Measurements from ENCODE around the gene ANKRD35.
"Not testable (repeated sequence)": the region's sequence is repeated elsewhere in the genome, so short reads cannot be mapped to it uniquely, and the experiment has no call there.

The ANKRD35 gene, protein sequence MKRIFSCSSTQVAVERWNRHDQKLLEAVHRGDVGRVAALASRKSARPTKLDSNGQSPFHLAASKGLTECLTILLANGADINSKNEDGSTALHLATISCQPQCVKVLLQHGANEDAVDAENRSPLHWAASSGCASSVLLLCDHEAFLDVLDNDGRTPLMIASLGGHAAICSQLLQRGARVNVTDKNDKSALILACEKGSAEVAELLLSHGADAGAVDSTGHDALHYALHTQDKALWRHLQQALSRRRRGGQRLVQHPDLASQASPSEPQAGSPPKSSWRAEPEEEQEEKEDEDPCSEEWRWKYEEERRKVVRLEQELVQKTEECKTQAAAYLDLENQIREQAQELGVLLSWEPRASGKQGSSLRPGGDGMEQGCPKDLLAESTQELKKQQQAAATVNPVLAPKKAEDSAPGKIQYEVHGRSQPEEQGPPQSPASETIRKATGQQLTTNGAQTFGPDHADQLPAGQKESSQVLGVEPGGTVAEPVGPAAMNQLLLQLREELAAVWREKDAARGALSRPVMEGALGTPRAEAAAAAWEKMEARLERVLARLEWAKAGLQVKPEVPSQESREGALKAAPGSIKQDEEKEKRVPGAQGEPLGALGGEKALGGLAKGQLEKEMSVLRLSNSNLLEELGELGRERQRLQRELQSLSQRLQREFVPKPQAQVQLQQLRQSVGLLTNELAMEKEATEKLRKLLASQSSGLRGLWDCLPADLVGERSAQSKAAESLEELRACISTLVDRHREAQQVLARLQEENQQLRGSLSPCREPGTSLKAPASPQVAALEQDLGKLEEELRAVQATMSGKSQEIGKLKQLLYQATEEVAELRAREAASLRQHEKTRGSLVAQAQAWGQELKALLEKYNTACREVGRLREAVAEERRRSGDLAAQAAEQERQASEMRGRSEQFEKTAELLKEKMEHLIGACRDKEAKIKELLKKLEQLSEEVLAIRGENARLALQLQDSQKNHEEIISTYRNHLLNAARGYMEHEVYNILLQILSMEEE

DNA sequence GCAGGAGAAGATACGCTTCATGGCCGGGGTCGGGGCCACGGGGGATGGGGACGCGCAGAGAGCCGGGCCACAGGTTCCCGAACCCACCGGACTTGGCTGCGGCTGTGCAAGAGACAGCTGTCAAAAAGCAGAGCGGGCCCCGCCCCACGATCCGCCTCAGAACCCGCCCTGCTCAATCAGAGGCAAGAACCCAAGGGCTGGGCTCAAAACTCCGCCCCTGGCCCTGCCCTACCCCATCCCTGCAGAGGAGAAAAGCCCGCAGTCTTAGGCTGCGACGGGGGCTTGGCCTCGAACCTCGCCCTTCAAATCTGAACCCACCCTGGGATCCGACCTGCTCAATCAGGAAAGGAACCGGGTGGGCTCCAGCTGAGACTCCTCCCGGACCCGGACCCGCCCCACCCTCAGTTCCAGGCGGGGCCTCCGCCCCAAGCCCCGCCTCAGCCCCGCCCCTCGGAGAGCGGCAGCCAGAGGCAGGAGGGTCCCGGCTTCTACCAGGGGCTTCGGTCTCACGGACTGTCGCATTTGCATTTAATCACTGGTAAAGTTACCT lies at the start of gene ANKRD35:
Gene ANKRD35 (minus strand): TSS at position 129 of the 550 bp plus-strand sequence. CDS start 108 bp downstream, at position 21.
- FAIRE-seq: no peak

GRCh38 chr1:145932522-145933009 lies 46.9 kb upstream of the ANKRD35 start:
- FAIRE-seq: not testable (repeated sequence)

DNA sequence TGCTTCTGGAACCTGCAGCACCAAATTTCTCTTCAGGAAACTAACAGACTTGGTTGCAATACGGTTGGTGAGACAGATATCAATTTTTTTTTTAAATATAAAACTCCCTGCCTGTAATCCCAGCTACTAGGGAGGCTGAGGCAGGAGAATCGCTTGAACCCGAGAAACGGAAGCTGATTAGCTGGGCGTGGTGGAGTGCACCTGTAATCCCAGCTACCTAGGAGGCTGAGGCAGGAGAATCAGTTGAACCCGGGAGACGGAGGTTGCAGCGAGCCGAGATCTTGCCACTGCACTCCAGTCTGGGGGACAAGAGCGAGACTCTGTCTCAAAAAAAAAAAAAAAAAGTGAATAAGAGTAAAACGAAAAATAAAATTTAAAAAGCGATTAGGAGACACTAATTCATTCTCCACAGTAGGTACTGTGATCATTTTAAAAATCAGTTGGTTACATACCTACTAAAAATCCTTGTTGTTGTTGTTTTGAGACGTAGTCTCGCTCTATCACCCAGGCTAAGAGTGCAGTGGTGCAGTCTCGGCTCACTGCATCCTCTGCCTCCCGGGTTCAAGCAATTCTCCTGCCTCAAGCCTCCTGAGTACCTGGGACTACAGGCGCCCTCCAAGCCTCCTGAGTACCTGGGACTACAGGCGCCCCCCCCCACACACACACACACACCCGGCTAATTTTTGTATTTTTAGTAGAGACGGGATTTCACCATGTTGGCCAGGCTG lies 42.4 kb upstream of the ANKRD35 start:
- no peak for FAIRE-seq

- FAIRE-seq: peak; percentile 98
Measured at GRCh38 chr1:145927063-145927886, 41.6 kb upstream of the ANKRD35 start, which contains the start of gene RBM8A. Gene RBM8A (minus strand): TSS chr1:145927484. CDS start chr1:145927426, 58 bp downstream.

DNA sequence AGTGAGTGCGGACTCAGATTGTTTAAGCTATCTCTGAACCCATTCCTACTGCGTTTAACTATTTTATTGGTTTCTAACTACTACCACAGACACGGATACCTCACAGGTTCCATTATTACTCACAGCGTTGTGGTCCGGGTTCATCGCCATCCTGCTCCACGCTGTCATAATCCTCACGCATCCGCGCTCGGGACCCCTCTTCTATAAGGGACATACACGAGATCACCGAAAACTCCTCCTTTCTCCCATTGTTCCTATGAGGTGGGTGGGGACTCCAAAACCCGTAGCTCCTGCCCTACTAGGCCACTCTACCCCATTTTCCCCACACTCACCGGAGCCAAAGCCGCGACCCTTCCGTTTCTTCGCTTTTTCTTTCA lies 41.0 kb upstream of the ANKRD35 start:
- no peak for FAIRE-seq

DNA sequence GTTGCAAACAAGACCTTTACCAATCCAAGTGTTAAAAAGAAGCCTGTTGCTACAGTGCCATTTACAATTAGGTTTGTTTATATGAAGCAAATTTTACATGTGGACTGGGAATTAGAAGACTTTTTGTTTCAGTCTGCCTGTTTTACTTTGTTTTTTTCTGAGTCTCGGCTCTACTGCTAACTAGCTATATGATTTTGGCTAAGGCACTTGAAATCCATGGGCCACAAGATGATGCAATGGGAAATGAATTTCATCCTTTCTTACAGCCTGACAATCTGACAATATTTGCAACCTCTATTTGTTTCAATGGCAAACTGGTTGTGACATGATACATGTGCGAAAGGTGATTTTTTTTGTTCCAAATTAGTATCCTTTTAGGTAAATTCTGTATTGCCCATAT lies 36.6 kb upstream of the ANKRD35 start:
- no peak for FAIRE-seq

GRCh38 chr1:145920297-145920696 lies 34.6 kb upstream of the ANKRD35 start:
- FAIRE-seq: not testable (repeated sequence)

DNA sequence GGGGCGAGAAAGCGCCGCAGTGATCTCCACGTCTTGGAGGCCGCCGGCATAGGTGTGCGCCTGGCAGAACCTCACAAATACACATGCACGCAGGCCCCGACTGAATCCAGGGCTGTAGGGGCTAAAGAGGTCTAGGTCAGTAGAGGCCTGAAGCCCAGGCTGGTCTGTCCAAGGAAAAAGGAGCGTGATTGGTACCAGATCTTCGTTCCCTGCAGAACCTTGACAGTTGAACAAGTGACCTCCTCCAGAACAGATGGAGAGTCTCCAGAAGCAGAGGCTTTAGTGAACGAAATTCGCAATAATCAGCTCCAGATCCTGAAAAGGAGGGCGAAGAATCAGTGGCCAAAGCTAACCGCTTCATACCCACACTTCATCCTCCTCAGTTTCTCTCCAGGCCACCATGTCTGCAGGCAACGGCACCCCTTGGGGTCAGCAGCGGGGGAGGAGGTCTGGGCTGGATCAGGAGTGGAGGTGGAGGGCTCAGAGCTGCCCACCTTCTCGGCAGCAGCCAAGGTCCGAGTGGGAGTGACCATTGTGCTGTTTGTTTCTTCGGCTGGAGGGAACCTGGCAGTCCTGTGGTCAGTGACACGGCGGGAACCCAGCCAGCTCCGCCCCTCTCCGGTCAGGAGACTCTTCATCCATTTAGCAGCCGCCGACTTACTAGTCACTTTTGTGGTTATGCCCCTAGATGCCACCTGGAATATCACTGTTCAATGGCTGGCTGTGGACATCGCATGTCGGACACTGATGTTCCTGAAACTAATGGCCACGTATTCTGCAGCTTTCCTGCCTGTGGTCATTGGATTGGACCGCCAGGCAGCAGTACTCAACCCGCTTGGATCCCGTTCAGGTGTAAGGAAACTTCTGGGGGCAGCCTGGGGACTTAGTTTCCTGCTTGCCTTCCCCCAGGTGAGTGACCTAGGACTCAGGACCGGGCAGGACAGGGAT lies 33.6 kb upstream of the ANKRD35 start:
- FAIRE-seq: no peak

DNA sequence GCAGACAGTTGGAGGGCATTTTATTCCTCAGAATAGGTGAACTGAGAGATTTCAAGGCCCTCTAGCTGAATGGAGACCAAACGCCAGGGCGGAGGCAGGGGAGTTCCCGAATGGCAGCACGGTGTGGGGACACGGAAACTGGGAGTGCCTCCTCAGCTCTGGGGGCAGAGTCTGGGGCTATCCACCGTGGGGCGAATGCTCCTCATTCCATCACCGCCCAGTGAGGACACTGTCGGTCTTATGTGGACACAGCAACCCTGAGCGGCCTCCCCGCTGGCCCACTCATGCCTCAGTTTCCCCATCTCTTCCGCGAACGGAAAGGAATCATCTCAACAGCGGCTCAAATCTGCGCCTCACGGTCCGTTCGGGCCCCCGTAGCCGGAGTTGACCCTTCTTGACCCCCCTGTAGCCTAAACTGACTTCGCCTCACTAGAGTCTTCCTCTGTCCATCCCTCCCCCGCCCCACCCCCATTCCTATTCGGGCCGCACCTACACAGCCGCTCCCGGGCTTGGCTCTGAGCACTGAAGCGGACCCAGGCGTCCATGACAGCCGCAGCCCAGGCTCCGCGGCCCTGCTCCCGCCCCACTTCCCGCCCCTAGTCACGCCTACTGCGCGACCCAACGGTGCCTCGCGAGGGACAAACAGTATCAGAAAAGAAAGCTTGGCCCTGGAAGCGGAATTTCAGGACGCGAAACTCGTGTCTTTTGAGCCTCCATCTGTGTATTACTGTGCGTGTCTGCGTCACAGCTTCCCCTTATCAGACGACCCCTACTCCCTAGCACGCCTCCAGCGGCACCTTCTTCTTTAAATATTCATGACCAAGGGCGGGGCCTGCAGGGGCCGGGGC lies 32.7 kb upstream of the ANKRD35 start, which contains the start of gene PEX11B:
Gene PEX11B (minus strand): TSS at position 574 of the 848 bp plus-strand sequence. CDS start 29 bp downstream, at position 545.
- peak; percentile 81 for FAIRE-seq

DNA sequence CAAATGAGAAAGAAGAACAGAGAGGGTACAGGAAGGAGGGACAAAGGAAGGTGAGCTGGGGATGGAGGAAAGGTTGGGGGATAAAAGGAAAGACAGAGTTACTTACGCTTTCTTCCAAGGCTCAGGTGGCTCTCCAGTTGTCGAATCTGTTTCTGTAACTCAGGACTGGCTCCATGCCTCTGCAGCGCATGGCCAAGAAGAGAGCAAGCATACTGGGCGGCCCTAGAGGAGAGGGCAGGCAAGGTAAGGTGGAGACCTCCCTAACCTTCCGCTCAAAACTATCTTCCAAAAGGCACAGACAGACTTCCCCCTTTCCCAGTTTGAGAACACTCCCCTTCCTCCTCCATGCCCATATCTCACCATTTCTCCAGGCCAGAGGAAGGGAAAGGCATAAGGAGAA lies 31.9 kb upstream of the ANKRD35 start:
- FAIRE-seq: no peak

DNA sequence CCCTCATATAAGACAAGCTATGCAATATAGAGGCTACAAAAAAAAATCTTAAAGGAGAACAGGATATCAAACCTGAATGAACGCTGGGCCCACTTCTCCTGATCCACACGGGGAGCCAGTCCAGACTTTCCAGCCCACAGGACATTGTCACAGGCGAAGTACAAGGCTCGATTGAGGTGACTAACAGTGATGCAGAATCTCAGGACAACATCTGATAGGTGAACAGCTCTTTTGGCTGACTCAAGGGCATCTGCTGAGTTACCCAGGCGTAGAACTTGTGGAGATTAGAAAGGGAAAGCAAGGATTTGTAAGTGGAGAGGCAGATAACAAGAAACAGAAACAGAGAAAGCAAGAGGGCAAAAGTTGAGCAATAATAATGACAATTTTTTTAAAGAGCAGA lies 31.1 kb upstream of the ANKRD35 start:
- no peak for FAIRE-seq

GRCh38 chr1:145912128-145912641 lies 26.5 kb upstream of the ANKRD35 start:
- FAIRE-seq: no peak

GRCh38 chr1:145908653-145909052 lies 23.0 kb upstream of the ANKRD35 start:
- no peak for FAIRE-seq

DNA sequence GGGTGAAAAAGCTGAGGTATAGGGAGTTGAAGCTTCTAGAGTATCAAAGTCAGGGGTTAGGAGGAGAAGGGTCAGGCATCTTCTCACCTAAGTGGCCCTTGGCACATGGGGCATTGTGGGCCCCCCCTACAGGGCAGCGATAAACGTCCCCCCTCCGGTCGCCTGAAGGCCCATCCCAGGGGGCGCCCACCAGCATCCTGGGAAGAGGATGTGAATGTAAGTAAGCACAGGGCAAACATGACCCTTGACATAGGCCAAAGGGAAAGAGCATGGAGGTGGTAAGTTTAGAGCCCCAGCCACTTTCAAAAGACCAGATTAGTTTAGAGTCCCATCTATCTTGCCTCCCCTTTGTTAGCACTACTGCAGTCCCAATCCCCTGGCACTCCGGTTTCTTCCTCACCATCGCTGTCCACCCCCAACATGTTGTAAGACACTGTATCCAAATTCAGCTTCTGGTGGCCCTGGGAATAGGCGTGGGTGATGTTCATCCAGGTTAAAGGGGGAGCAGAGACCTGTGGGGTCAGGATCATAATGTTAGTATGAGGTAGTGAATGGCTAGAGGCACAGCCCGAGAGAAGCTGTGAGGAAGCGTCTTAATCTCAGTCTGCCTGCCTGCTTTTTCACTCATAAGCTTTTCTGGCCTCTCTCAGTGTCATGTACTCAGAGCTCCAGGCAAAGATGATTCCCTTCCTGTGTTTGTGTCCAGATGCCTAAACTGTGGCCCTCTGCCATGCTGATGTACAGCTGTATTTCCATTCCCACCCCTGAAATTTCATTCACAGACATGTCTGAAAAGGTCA lies 21.5 kb upstream of the ANKRD35 start:
- no peak for FAIRE-seq

DNA sequence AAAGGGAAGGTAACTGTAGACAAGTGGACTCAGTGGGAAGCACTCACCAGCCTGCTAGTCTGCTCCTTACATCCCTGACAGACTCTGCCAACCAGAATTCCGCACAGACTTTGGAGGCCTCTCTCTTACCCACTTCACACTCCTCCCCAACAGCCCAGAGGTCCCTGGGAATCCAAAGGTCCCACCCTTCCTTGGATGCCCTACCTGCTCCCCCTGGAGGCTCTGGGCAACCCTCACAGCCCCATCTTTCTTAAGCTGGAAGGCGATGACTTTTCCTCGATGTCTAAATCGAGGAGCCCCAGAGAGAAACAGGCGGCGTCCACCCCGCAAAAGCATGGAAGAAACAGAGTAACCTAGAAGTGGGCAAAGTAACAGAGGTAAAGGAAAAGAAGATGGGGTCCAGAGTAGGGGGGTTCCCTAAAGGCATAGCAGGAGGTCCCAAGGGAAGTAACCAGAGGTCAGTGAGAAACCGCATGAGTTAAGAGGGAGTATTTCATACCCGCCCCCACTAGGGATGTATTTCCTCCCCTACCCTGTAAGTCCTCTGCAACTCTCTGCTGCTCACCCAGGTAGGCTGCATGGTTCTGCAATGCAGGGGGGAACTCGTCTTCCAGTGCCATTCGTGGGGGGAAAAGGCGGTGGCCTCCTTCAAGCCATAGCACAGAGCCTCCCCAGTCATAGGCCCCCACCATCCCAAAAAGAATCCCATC lies 15.8 kb upstream of the ANKRD35 start:
- FAIRE-seq: no peak

- FAIRE-seq: no peak
Measured at GRCh38 chr1:145898756-145899155, 13.1 kb upstream of the ANKRD35 start.

GRCh38 chr1:145897969-145898368 lies 12.3 kb upstream of the ANKRD35 start:
- FAIRE-seq: no peak

Measured in TTC549 (cell line).